HepG2 (cell line): ENCODE measurements around the gene ANKMY2. TPM values are rescaled to one million over a fixed set of nuclear protein-coding genes. Genes with fewer than 3 reads are reported as not detected.

ENCODE experiments used
- ATAC-seq: fragments of 200-7000 bp; cut with Tn5 transposase; 3 replicates; pipeline ENCODE4 v1.9.1; 2020; ENCODE audit warnings: mild to moderate bottlenecking, moderate library complexity
- BruUV-seq: library from RNA; stranded (reverse); fragments of 400-500 nt; replicated peaks from 2 replicates; lab custom pipeline; 2021; lab: Mats Ljungman, UMichigan
- CTCF ChIA-PET: fragments of 300-600 bp; formaldehyde crosslinking; extraction: SDS; loops from one replicate; lab custom pipeline; 2021; ENCODE audit warnings: low total read pairs, inconsistent platforms, low intra/inter-chr PET ratio; lab: Yijun Ruan, JAX
- POLR2A ChIA-PET: fragments of 350-600 bp; sonication (Branson Sonifier 250); formaldehyde crosslinking; loops from one replicate; lab custom pipeline; 2020; ENCODE audit warnings: antibody characterized with exemption, inconsistent platforms; lab: Yijun Ruan, JAX
- DNase-seq: peaks from one replicate; pipeline ENCODE4 v3.0.0-alpha.2; 2015; ENCODE audit warnings: low spot score
- FAIRE-seq: peaks from 3 replicates; lab custom pipeline; 2011; peaks lifted over from hg19 to GRCh38; lab: Jason Lieb, UNC
- H2AFZ ChIP-seq: one replicate; pipeline ENCODE4 v1.6.1; 2011; ENCODE audit warnings: low read length, inconsistent platforms
- H3K27ac ChIP-seq: fragments of 300-600 bp; 3 replicates; pipeline ENCODE4 v1.8.0; 2011; ENCODE audit warnings: mixed run types, mild to moderate bottlenecking, mixed read lengths, low read length, inconsistent platforms; ENCODE audit not compliant: insufficient read depth; ENCODE audit errors: extremely low read length
- H3K27me3 ChIP-seq, 2 experiments: fragments of 200-600 bp in 1 of 2; 2 replicates in 1 of 2; 3 replicates in 1 of 2; pipeline versions ENCODE4 v1.6.0 to v1.8.0; 2011; ENCODE audit warnings: low read length in 2 of 2, mild to moderate bottlenecking in 2 of 2, moderate library complexity in 2 of 2, inconsistent platforms in 1 of 2; ENCODE audit not compliant: insufficient read depth in 2 of 2, control insufficient read depth in 1 of 2
- H3K36me3 ChIP-seq, 2 experiments: fragments of 200-600 bp in 1 of 2; replicated peaks in 1 of 2; 2 replicates in 1 of 2; 3 replicates in 1 of 2; pipeline versions ENCODE4 v1.5.1 to v1.8.0; 2011; ENCODE audit warnings: low read length in 2 of 2, inconsistent platforms in 1 of 2; ENCODE audit not compliant: insufficient read depth in 2 of 2, control insufficient read depth in 1 of 2
- H3K4me1 ChIP-seq: 2 replicates; pipeline ENCODE4 v1.5.1; 2012; ENCODE audit warnings: low read length, inconsistent platforms; ENCODE audit not compliant: insufficient read depth
- H3K4me2 ChIP-seq: 2 replicates; pipeline ENCODE4 v1.6.0; 2011; ENCODE audit warnings: low read depth, low read length, inconsistent platforms
- H3K4me3 ChIP-seq, 3 experiments: fragments of 200-600 bp in 1 of 3; sonication (generic), shearing (Covaris generic) in 1 of 3; replicated peaks in 1 of 3; 2 replicates each; pipeline ENCODE4 v1.5.1; 2011 to 2016; ENCODE audit warnings: low read length in 3 of 3, inconsistent platforms in 2 of 3, low read depth in 2 of 3, mild to moderate bottlenecking in 2 of 3, control low read depth in 1 of 3, mixed read lengths in 1 of 3; ENCODE audit not compliant: insufficient read depth in 1 of 3
- H3K79me2 ChIP-seq: one replicate; pipeline ENCODE4 v1.6.1; 2011; ENCODE audit warnings: low read length, inconsistent platforms; ENCODE audit not compliant: insufficient read depth
- H3K9ac ChIP-seq: 2 replicates; pipeline ENCODE4 v1.6.0; 2011; ENCODE audit warnings: mild to moderate bottlenecking, low read depth, low read length, inconsistent platforms; ENCODE audit not compliant: insufficient read depth
- H3K9me3 ChIP-seq: 2 replicates; pipeline ENCODE4 v1.5.1; 2012; ENCODE audit warnings: mild to moderate bottlenecking, low read length
- H4K20me1 ChIP-seq: 2 replicates; pipeline ENCODE4 v1.6.0; 2011; ENCODE audit warnings: inconsistent platforms, mild to moderate bottlenecking, low read length, moderate library complexity; ENCODE audit not compliant: insufficient read depth
- GATAD2A ChIP-seq: IDR thresholded peaks from 2 replicates; pipeline ENCODE4 v1.6.1; 2016
- HCFC1 ChIP-seq: fragments of 150-350 bp; IDR thresholded peaks from 2 replicates; pipeline ENCODE4 v1.6.1; 2014; ENCODE audit warnings: low read depth, low read length
- MAF1 ChIP-seq: sonication (generic); formaldehyde crosslinking; IDR thresholded peaks from 2 replicates; pipeline ENCODE4 v1.5.0; 2020; ENCODE audit warnings: missing genetic modification reagents, borderline replicate concordance
- MLLT10 ChIP-seq: sonication (generic); formaldehyde crosslinking; IDR thresholded peaks from 2 replicates; pipeline ENCODE4 v1.4.0; 2020; ENCODE audit warnings: missing genetic modification reagents
- NFE2 ChIP-seq: sonication (generic); formaldehyde crosslinking; IDR thresholded peaks from 2 replicates; pipeline ENCODE4 v1.4.0; 2020; ENCODE audit warnings: missing genetic modification reagents
- NFIC ChIP-seq: IDR thresholded peaks from 2 replicates; pipeline ENCODE4 v1.6.1; 2012; ENCODE audit warnings: mild to moderate bottlenecking, low read length, inconsistent platforms
- POGZ ChIP-seq: sonication (generic); formaldehyde crosslinking; IDR thresholded peaks from 2 replicates; pipeline ENCODE4 v1.4.0; 2020; ENCODE audit warnings: mild to moderate bottlenecking, missing genetic modification reagents
- RFX1 ChIP-seq: fragments of 450-650 bp; IDR thresholded peaks from 2 replicates; pipeline ENCODE4 v1.6.1; 2017
- SMAD1 ChIP-seq: sonication (generic); formaldehyde crosslinking; IDR thresholded peaks from 2 replicates; pipeline ENCODE4 v1.4.0; 2020; ENCODE audit warnings: missing genetic modification reagents, low read depth, mild to moderate bottlenecking, borderline replicate concordance
- TBX2 ChIP-seq: sonication (generic); formaldehyde crosslinking; IDR thresholded peaks from 2 replicates; pipeline ENCODE4 v1.5.0; 2020; ENCODE audit warnings: missing genetic modification reagents, mild to moderate bottlenecking, borderline replicate concordance
- THAP11 ChIP-seq: IDR thresholded peaks from 2 replicates; pipeline ENCODE4 v1.6.1; 2016; ENCODE audit warnings: missing biosample characterization, missing genetic modification reagents
- XRCC5 ChIP-seq: fragments of 200-400 bp; formaldehyde crosslinking; optimal IDR thresholded peaks from 2 replicates; pipeline ENCODE3; 2017; ENCODE audit warnings: mild to moderate bottlenecking, low read length
- ZBTB20 ChIP-seq: sonication (generic); formaldehyde crosslinking; IDR thresholded peaks from 2 replicates; pipeline ENCODE4 v1.8.1; 2023; ENCODE audit warnings: missing genetic modification reagents, low read depth, mild to moderate bottlenecking, borderline replicate concordance
- ZBTB42 ChIP-seq: sonication (generic); formaldehyde crosslinking; IDR thresholded peaks from 2 replicates; pipeline ENCODE4 v1.5.0; 2020; ENCODE audit warnings: mild to moderate bottlenecking, missing genetic modification reagents
- ZNF232 ChIP-seq: sonication (generic); formaldehyde crosslinking; IDR thresholded peaks from 2 replicates; pipeline ENCODE4 v1.4.0; 2020; ENCODE audit warnings: missing genetic modification reagents, borderline replicate concordance
- ZNF3 ChIP-seq: IDR thresholded peaks from 2 replicates; pipeline ENCODE4 v1.7.0; 2017; ENCODE audit warnings: inconsistent platforms
- ZNF646 ChIP-seq: sonication (generic); formaldehyde crosslinking; IDR thresholded peaks from 2 replicates; pipeline ENCODE4 v1.9.0; 2021; ENCODE audit warnings: mild to moderate bottlenecking, missing genetic modification reagents
- ZNF879 ChIP-seq: sonication (generic); formaldehyde crosslinking; IDR thresholded peaks from 2 replicates; pipeline ENCODE4 v1.8.1; 2023; ENCODE audit warnings: missing genetic modification reagents
- WGBS: methylation state at CpG from one replicate; pipeline ENCODE4 v1.1.6; 2017; ENCODE audit warnings: low lambda C conversion rate; 5-methylcytosine and 5-hydroxymethylcytosine counted together
- in situ Hi-C: cut with HindIII; loops from 2 replicates; pipeline ENCODE4 v1.10.0; 2017; ENCODE audit warnings: low pct_unique_long_range_greater_than_20kb; ENCODE audit not compliant: extremely low pct_ligation_motif_present
- intact Hi-C: fragments of 100-400 bp; cut with micrococcal nuclease; formaldehyde crosslinking; loops from one replicate; pipeline ENCODE4 v1.10.0; 2022; ENCODE audit not compliant: unreplicated experiment
- polyA plus RNA-seq, 8 experiments: library from polyadenylated mRNA; depleted of rRNA in 3 of 8; stranded (reverse) in 7 of 8; unstranded in 1 of 8; fragments of >200 nt; fragmentation: Illumina TruSeq in 4 of 8; extraction: Trizol in 4 of 8; gene quantifications; 2 replicates each; pipeline versions ENCODE4 v1.2.1 to v1.2.3, GENCODE V29; 2011 to 2016; ENCODE audit warnings: low read depth in 4 of 8, missing spikeins in 1 of 8, mixed read lengths in 1 of 8; ENCODE audit not compliant: insufficient read depth in 1 of 8
- total RNA-seq, 5 experiments: library from RNA; depleted of rRNA; stranded (reverse); fragments of >200 nt; fragmentation: Illumina TruSeq; extraction: Trizol; gene quantifications; 2 replicates each; pipeline ENCODE4 v1.2.3, GENCODE V29; 2016; ENCODE audit warnings: low read depth in 1 of 5
- TF ChIP-seq, protein P1 (sequence below): sonication (generic); formaldehyde crosslinking; IDR thresholded peaks from 2 replicates; pipeline ENCODE4 v1.5.0; 2020; ENCODE audit warnings: mild to moderate bottlenecking, missing genetic modification reagents

ANKMY2 gene
- total and polyA plus RNA-seq, 2 of the 13 experiments (the other 11 are each of a cell fraction or from before 2014, with no cell fraction given), result 12.2 to 21.6 TPM

DNA sequence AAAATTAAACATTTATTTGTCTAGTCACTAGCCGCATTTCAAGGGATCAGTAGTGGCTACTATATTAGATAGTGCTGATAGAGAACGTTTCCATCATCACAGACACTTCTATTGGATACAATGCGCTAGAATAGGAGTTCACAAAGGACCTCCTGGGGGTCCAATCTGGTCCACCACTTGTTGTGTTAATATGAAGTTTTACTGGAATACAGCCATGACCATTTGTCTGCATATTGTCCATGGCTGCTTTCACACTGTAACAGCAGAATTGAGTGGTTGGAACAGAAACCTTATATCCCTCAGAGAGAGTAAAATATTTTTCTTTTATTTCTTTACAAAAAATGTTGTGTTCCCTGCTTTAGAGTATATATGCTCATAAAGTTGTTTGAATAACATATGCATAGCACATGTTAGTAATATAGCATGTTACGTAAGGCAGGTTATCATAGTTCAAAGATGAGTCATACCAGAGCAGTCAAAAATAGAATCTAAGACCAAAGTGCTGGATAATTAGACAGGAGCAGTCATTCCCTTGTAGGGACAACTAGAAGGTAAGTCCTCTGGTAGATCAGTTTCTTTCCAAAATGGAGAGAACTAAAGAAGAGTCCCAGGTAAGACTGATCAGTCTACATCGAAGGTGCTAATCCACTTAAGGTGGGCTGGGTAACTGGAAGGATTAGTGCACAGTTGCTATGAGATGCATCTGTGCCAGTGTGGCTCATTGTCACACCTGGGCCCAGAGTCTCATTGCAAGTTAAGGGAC, 15.3 kb upstream of the ANKMY2 start:
- no peak overlapping the region for H3K9ac ChIP-seq
- peaks cover 24% of the 10 kb centered on the region for H3K4me1 ChIP-seq
- intact Hi-C loops, result loop anchor here (2.0 to 10.0 kb wide), 2 partner anchors 14 to 1286 kb away; partner anchors contain the start of gene BZW2
- peak overlapping the region; percentile 53 for H3K27ac ChIP-seq
- peaks cover 3% of the 10 kb centered on the region; the same call in 1 of the 2 replicates for H4K20me1 ChIP-seq
- peak; percentile 82 for DNase-seq
- H3K27me3 ChIP-seq, result no peaks in the 10 kb centered on the region
- ATAC-seq, result peak; percentile 91
- no peak overlapping the region for H2AFZ ChIP-seq
- WGBS, result 72% methylated on average over 5 of the region's 5 CpGs
- H3K4me2 ChIP-seq, result peak overlapping the region; percentile 54
- in situ Hi-C loops, result no loop called here
- no peaks in the 10 kb centered on the region for H3K9me3 ChIP-seq
- no TSS peak for BruUV-seq
- ChIA-PET CTCF (no interaction called here), POLR2A (interaction anchor here (0.8 kb wide), 1 partner anchor 15 kb away, joined by 3 read pairs; the partner anchor contains the start of genes ANKMY2 and BZW2)
- no peaks in the 10 kb centered on the region for H3K36me3 ChIP-seq
- no peak overlapping the region; a peak in 2 of 6 replicates for H3K4me3 ChIP-seq
- FAIRE-seq, result peak; percentile 12
- H3K79me2 ChIP-seq, result peaks cover 77% of the 10 kb centered on the region
- TF ChIP-seq RFX1, result no peak
- no peak for TF ChIP-seq ZNF879 (CRISPR knock-in tag)
- TF ChIP-seq TBX2 (CRISPR knock-in tag), result no peak
- TF ChIP-seq MAF1, result no peak
- TF ChIP-seq ZBTB20 (CRISPR knock-in tag), result peak; percentile 79
- TF ChIP-seq SMAD1 (CRISPR knock-in tag), result no peak
- no peak for TF ChIP-seq NFE2
- TF ChIP-seq ZNF646 (CRISPR knock-in tag), result no peak
- no peak for TF ChIP-seq ZBTB42 (CRISPR knock-in tag)
- no peak for TF ChIP-seq XRCC5
- TF ChIP-seq, protein P1, sequence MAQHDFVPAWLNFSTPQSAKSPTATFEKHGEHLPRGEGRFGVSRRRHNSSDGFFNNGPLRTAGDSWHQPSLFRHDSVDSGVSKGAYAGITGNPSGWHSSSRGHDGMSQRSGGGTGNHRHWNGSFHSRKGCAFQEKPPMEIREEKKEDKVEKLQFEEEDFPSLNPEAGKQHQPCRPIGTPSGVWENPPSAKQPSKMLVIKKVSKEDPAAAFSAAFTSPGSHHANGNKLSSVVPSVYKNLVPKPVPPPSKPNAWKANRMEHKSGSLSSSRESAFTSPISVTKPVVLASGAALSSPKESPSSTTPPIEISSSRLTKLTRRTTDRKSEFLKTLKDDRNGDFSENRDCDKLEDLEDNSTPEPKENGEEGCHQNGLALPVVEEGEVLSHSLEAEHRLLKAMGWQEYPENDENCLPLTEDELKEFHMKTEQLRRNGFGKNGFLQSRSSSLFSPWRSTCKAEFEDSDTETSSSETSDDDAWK, result no peak
- no peak for TF ChIP-seq ZNF232 (CRISPR knock-in tag)
- TF ChIP-seq NFIC, result no peak
- TF ChIP-seq HCFC1, result no peak
- no peak for TF ChIP-seq ZNF3
- 0 out of 2 replicates have a peak, but pooled peaks have one; percentile 33 for TF ChIP-seq POGZ (CRISPR knock-in tag)
- no peak for TF ChIP-seq MLLT10 (CRISPR knock-in tag)
- TF ChIP-seq GATAD2A (CRISPR knock-in tag), result peak; percentile 74
- 0 out of 2 replicates have a peak, but pooled peaks have one; percentile 15 for TF ChIP-seq THAP11 (CRISPR knock-in tag)
